Measurements from ENCODE around the gene TRAPPC8. TPM values are rescaled to one million over a fixed set of nuclear protein-coding genes. Genes with fewer than 3 reads are reported as not detected.

Gene TRAPPC8
- polyA plus RNA-seq, 1 donor from 2014 or later: 57.8 TPM

GRCh38 chr18:31798399-31798798, 144.5 kb downstream of the TRAPPC8 start:
- TF ChIP-seq RAD21 (conservative IDR thresholded peaks at IDR 0.05) (no peak), MXI1 (conservative IDR thresholded peaks at IDR 0.05; ENCODE audit: poor library complexity, severe bottlenecking) (no peak), EZH2 (IDR thresholded peaks at IDR 0.05; ENCODE audit: borderline replicate concordance, insufficient read depth, low read length, poor library complexity, severe bottlenecking) (no peak), POLR2AphosphoS5 (IDR thresholded peaks at IDR 0.05) (no peak), SMC3 (conservative IDR thresholded peaks at IDR 0.05; ENCODE audit: poor library complexity) (no peak), REST (IDR thresholded peaks at IDR 0.05; ENCODE audit: borderline replicate concordance) (no peak), EP300 (conservative IDR thresholded peaks at IDR 0.05; ENCODE audit: poor library complexity, severe bottlenecking) (no peak), CTCF (IDR thresholded peaks at IDR 0.05; ENCODE audit: poor library complexity, severe bottlenecking) (no peak), TAF1 (IDR thresholded peaks at IDR 0.05; ENCODE audit: low read depth) (no peak)
- Histone ChIP-seq H3K4me3 (ENCODE audit: low read length) (no peak overlapping the region), H4K20me1 (ENCODE audit: insufficient read depth) (no peaks in the 10 kb centered on the region), H3K36me3 (ENCODE audit: insufficient read depth, low read length) (no peaks in the 10 kb centered on the region), H3K9ac (ENCODE audit: low read length) (no peak overlapping the region), H3K4me2 (ENCODE audit: low read length) (no peak overlapping the region), H3K9me2 (ENCODE audit: insufficient read depth, low read length) (no peaks in the 10 kb centered on the region), H3K79me2 (replicated peaks; ENCODE audit: insufficient read depth, low read length) (no peaks in the 10 kb centered on the region), H3K27ac (ENCODE audit: low read length) (no peak overlapping the region), H3F3A (ENCODE audit: insufficient read depth, low read length, poor library complexity, severe bottlenecking) (no peaks in the 10 kb centered on the region), H3K9me3 (ENCODE audit: low read length) (no peaks in the 10 kb centered on the region), H2AFZ (ENCODE audit: low read depth, low read length) (no peak overlapping the region), H3K27me3 (ENCODE audit: insufficient read depth, low read depth, low read length) (no peaks in the 10 kb centered on the region)

- Histone ChIP-seq H3K4me3 (ENCODE audit: low read length) (no peak overlapping the region), H3K27ac (ENCODE audit: low read length) (no peak overlapping the region), H3F3A (ENCODE audit: insufficient read depth, low read length, poor library complexity, severe bottlenecking) (no peaks in the 10 kb centered on the region), H3K9me2 (ENCODE audit: insufficient read depth, low read length) (no peaks in the 10 kb centered on the region), H4K20me1 (ENCODE audit: insufficient read depth) (no peaks in the 10 kb centered on the region), H3K36me3 (ENCODE audit: insufficient read depth, low read length) (no peaks in the 10 kb centered on the region), H3K79me2 (replicated peaks; ENCODE audit: insufficient read depth, low read length) (no peaks in the 10 kb centered on the region), H3K27me3 (ENCODE audit: insufficient read depth, low read depth, low read length) (no peaks in the 10 kb centered on the region), H3K4me2 (ENCODE audit: low read length) (no peak overlapping the region), H2AFZ (ENCODE audit: low read depth, low read length) (no peak overlapping the region), H3K9me3 (ENCODE audit: low read length) (no peaks in the 10 kb centered on the region), H3K9ac (ENCODE audit: low read length) (no peak overlapping the region)
- TF ChIP-seq SMC3 (conservative IDR thresholded peaks at IDR 0.05; ENCODE audit: poor library complexity): no peak
Observed at GRCh38 chr18:31795747-31796146, 147.2 kb downstream of the TRAPPC8 start.

GRCh38 chr18:31793531-31793930, 149.4 kb downstream of the TRAPPC8 start:
- no peak overlapping the region for H3K9ac ChIP-seq (ENCODE audit: low read length)
- H2AFZ ChIP-seq (ENCODE audit: low read depth, low read length): no peak overlapping the region
- H3K4me2 ChIP-seq (ENCODE audit: low read length): no peak overlapping the region
- H3K27ac ChIP-seq (ENCODE audit: low read length): no peak overlapping the region
- H3K4me3 ChIP-seq (ENCODE audit: low read length): no peak overlapping the region
- H3F3A ChIP-seq (ENCODE audit: insufficient read depth, low read length, poor library complexity, severe bottlenecking): no peaks in the 10 kb centered on the region
- H4K20me1 ChIP-seq (ENCODE audit: insufficient read depth): no peaks in the 10 kb centered on the region
- no peaks in the 10 kb centered on the region for H3K9me3 ChIP-seq (ENCODE audit: low read length)
- H3K36me3 ChIP-seq (ENCODE audit: insufficient read depth, low read length): no peaks in the 10 kb centered on the region
- no peaks in the 10 kb centered on the region for H3K27me3 ChIP-seq (ENCODE audit: insufficient read depth, low read depth, low read length)
- TF ChIP-seq EP300 (conservative IDR thresholded peaks at IDR 0.05; ENCODE audit: poor library complexity, severe bottlenecking): no peak
- TF ChIP-seq RAD21 (conservative IDR thresholded peaks at IDR 0.05): no peak
- H3K79me2 ChIP-seq (replicated peaks; ENCODE audit: insufficient read depth, low read length): no peaks in the 10 kb centered on the region
- H3K9me2 ChIP-seq (ENCODE audit: insufficient read depth, low read length): no peaks in the 10 kb centered on the region

Data from neural cell (in vitro differentiated cells).